C4-2B (cell line): ENCODE results near the gene CPA5.

Experiments used
- H3K27ac ChIP-seq: fragments of 450-650 bp; 2 replicates; pipeline ENCODE4 v1.5.1; 2017
- ZFX ChIP-seq: fragments of 450-650 bp; IDR thresholded peaks from 2 replicates; pipeline ENCODE4 v1.6.1; 2017
- TF ChIP-seq, protein P1 (sequence below): fragments of 450-650 bp; conservative IDR thresholded peaks from 2 replicates; pipeline ENCODE4 v1.5.1; 2017; ENCODE audit warnings: mild to moderate bottlenecking

Gene CPA5

GRCh38 chr7:130342701-130343380, 1.8 kb upstream of the CPA5 start:
- no peak for TF ChIP-seq ZFX
- TF ChIP-seq, protein P1, sequence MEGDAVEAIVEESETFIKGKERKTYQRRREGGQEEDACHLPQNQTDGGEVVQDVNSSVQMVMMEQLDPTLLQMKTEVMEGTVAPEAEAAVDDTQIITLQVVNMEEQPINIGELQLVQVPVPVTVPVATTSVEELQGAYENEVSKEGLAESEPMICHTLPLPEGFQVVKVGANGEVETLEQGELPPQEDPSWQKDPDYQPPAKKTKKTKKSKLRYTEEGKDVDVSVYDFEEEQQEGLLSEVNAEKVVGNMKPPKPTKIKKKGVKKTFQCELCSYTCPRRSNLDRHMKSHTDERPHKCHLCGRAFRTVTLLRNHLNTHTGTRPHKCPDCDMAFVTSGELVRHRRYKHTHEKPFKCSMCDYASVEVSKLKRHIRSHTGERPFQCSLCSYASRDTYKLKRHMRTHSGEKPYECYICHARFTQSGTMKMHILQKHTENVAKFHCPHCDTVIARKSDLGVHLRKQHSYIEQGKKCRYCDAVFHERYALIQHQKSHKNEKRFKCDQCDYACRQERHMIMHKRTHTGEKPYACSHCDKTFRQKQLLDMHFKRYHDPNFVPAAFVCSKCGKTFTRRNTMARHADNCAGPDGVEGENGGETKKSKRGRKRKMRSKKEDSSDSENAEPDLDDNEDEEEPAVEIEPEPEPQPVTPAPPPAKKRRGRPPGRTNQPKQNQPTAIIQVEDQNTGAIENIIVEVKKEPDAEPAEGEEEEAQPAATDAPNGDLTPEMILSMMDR: no peak
- H3K27ac ChIP-seq: no peak overlapping the region

- H3K27ac ChIP-seq: no peak overlapping the region
- no peak for TF ChIP-seq ZFX
- TF ChIP-seq, protein P1: no peak
Measured at GRCh38 chr7:130345136-130345535, 520 bp downstream of the CPA5 start.

- no peak for TF ChIP-seq ZFX
- TF ChIP-seq, protein P1: no peak
- H3K27ac ChIP-seq: no peak overlapping the region
Measured at GRCh38 chr7:130345725-130346124, 1.1 kb downstream of the CPA5 start.

DNA sequence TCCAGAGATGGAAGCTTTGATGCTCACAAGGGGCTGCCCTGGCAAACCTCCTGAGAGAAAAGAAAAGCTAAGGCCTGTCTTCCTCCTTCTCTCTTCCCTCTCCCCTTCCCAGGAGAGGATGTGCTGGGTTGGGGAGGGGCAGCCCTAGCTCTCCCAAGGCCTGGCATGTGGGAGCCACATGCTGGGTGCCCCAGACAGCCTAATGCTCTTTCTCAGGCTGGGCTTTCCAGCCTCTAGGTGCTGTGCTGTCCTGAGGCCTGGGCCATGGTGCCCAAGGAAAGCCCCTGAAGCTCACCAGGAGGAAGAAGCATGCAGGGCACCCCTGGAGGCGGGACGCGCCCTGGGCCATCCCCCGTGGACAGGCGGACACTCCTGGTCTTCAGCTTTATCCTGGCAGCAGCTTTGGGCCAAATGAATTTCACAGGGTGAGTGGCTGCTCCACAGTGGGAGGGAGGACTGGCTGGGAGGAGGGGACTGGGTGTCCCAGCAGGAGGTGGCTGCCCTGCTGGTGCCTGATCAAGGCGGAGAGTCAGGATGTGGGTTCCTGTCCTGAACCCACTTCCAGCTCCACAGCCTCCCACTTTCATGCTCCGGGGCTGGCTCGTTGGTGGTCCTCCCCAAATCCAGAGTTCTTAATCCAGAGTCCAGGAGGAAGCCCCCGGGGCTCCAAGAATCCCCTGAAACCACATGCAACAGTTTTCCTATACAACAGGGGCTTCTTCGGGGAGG, 1.7 kb downstream of the CPA5 start:
- H3K27ac ChIP-seq: no peak overlapping the region
- TF ChIP-seq, protein P1: no peak
- no peak for TF ChIP-seq ZFX

DNA sequence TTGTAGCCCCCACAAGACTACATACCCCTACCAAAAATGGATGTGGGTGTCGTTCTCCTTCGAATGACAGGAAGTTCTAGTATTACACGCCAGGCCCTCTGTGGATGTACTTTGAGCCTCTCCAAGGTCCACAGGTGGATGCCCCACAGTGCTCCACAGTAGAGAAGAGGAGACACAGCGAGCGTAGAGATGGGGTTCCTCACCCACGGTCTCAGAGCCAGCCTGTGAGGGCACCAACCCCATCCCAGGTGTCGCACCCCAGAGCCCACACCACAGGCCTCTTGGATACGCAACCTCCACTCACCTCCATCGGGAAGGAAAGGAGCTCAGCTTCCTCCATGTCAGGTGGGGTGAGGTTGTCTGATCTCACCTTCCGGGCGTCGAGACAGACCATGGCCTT, 2.3 kb downstream of the CPA5 start:
- no peak for TF ChIP-seq ZFX
- TF ChIP-seq, protein P1: no peak

GRCh38 chr7:130349911-130350782, 5.5 kb downstream of the CPA5 start:
- TF ChIP-seq, protein P1: no peak
- TF ChIP-seq ZFX: no peak
- no peak overlapping the region for H3K27ac ChIP-seq

More for the DNA sequence above, 2.3 kb downstream of the CPA5 start:
- no peak overlapping the region for H3K27ac ChIP-seq
